A549 treated with AZD2906 at 1 μM for 4 hours (cell line): ENCODE data around the gene C6orf47. TPM values are rescaled to one million over a fixed set of nuclear protein-coding genes. Genes with fewer than 3 reads are reported as not detected.

Experiments used
- total RNA-seq: library from RNA; stranded (reverse); fragments of 200-300 nt; extraction: Qiagen RNA extraction; gene quantifications from 5 replicates; pipeline ENCODE4 v1.2.3, GENCODE V29; 2022

C6orf47 gene
- total RNA-seq = 11.3 to 12.4 TPM (median 11.9 TPM) in 5 replicates

GRCh38 chr6:31660381-31661261, at the start of gene C6orf47:
Gene C6orf47 (minus strand): TSS chr6:31660778. CDS start chr6:31659947, 831 bp downstream.

GRCh38 chr6:31706599-31706998, 46.0 kb upstream of the C6orf47 start, which contains the start of gene LY6G6F:
Gene LY6G6F (plus strand): TSS chr6:31706866. CDS start chr6:31706907, 41 bp downstream.

GRCh38 chr6:31702819-31703716, 42.5 kb upstream of the C6orf47 start, which contains the start of gene ABHD16A:
Gene ABHD16A (minus strand): TSS chr6:31703324. CDS start chr6:31703281, 43 bp downstream.

GRCh38 chr6:31680226-31681134, 19.9 kb upstream of the C6orf47 start, which contains the start of gene LY6G5C:
Gene LY6G5C (minus strand): TSS chr6:31681067. CDS start chr6:31680373, 694 bp downstream.

GRCh38 chr6:31669676-31670075, 9.1 kb upstream of the C6orf47 start, which contains the start of gene LY6G5B:
Gene LY6G5B (plus strand): TSS chr6:31669976. CDS start chr6:31670951, 975 bp downstream.

GRCh38 chr6:31665501-31666336, 5.1 kb upstream of the C6orf47 start, which contains the start of gene CSNK2B:
Gene CSNK2B (plus strand): TSS chr6:31666080. CDS start chr6:31666832, 752 bp downstream.

GRCh38 chr6:31664790-31665500, 4.4 kb upstream of the C6orf47 start, which contains the start of gene GPANK1:
Gene GPANK1 (minus strand): TSS chr6:31664997. CDS start chr6:31664478, 519 bp downstream.

GRCh38 chr6:31655349-31656237, 5.0 kb downstream of the C6orf47 start, which contains the start of gene APOM:
Gene APOM (plus strand): TSS chr6:31655894. CDS start chr6:31655967, 73 bp downstream.

GRCh38 chr6:31620586-31621319, 39.8 kb downstream of the C6orf47 start, which contains the start of gene PRRC2A:
Gene PRRC2A (plus strand): TSS chr6:31620715. CDS start chr6:31622790, 2,075 bp downstream.

GRCh38 chr6:31614684-31615578, 45.6 kb downstream of the C6orf47 start, which contains the start of gene AIF1:
Gene AIF1 (plus strand): TSS chr6:31615234. CDS start chr6:31615330, 96 bp downstream.

Other genes starting within 250 kb of the C6orf47 start
- gene MICB, start 162.6 kb downstream of the C6orf47 start, total RNA-seq = 5.8 to 6.5 TPM (median 6.2 TPM) in 5 replicates
- not detected in 5 replicates for gene MCCD1, start 131.8 kb downstream of the C6orf47 start, total RNA-seq
- gene DDX39B, start 118.8 kb downstream of the C6orf47 start, total RNA-seq = 340 to 418 TPM (median 347 TPM) in 5 replicates
- gene ATP6V1G2, start 114.2 kb downstream of the C6orf47 start, total RNA-seq = 0.62 to 1.1 TPM (median 0.93 TPM) in 5 replicates
- gene NFKBIL1, start 113.2 kb downstream of the C6orf47 start, total RNA-seq = 9.5 to 13.0 TPM (median 12.6 TPM) in 5 replicates
- gene LTA, start 88.5 kb downstream of the C6orf47 start, total RNA-seq = 0.07 to 0.23 TPM (median 0.08 TPM) in 3 of 5 replicates, not detected in the others
- 0.07 to 0.08 TPM in 2 of 5 replicates, not detected in the others for gene TNF, start 85.2 kb downstream of the C6orf47 start, total RNA-seq
- 0.12 to 0.49 TPM (median 0.14 TPM) in 4 of 5 replicates, not detected in the other for gene LTB, start 78.4 kb downstream of the C6orf47 start, total RNA-seq
- gene LST1, start 74.5 kb downstream of the C6orf47 start, total RNA-seq = 0.14 to 0.41 TPM (median 0.29 TPM) in 5 replicates
- gene NCR3, start 67.8 kb downstream of the C6orf47 start, total RNA-seq = not detected in 5 replicates
- gene AIF1, start 45.5 kb downstream of the C6orf47 start, total RNA-seq = not detected in 5 replicates
- 66.2 to 87.9 TPM (median 84.6 TPM) in 5 replicates for gene PRRC2A, start 40.1 kb downstream of the C6orf47 start, total RNA-seq
- gene BAG6, start 8.1 kb downstream of the C6orf47 start, total RNA-seq = 117 to 150 TPM (median 136 TPM) in 5 replicates
- gene APOM, start 4.9 kb downstream of the C6orf47 start, total RNA-seq = 2.9 to 3.7 TPM (median 3.1 TPM) in 5 replicates
- gene GPANK1, start 4.2 kb upstream of the C6orf47 start, total RNA-seq = 7.8 to 11.3 TPM (median 10.1 TPM) in 5 replicates
- 169 to 183 TPM (median 179 TPM) in 5 replicates for gene CSNK2B, start 5.3 kb upstream of the C6orf47 start, total RNA-seq
- 2.7 to 4.2 TPM (median 3.2 TPM) in 5 replicates for gene LY6G5B, start 9.2 kb upstream of the C6orf47 start, total RNA-seq
- 1.2 to 1.7 TPM (median 1.4 TPM) in 5 replicates for gene LY6G5C, start 20.3 kb upstream of the C6orf47 start, total RNA-seq
- 14.2 to 17.5 TPM (median 16.7 TPM) in 5 replicates for gene ABHD16A, start 42.5 kb upstream of the C6orf47 start, total RNA-seq
- gene LY6G6F, start 46.1 kb upstream of the C6orf47 start, total RNA-seq = not detected in 5 replicates
- not detected in 5 replicates for gene LY6G6D, start 54.6 kb upstream of the C6orf47 start, total RNA-seq
- 0.08 to 0.14 TPM (median 0.09 TPM) in 3 of 5 replicates, not detected in the others for gene LY6G6C, start 61.0 kb upstream of the C6orf47 start, total RNA-seq
- not detected in 5 replicates for gene MPIG6B, start 62.6 kb upstream of the C6orf47 start, total RNA-seq
- gene DDAH2, start 68.5 kb upstream of the C6orf47 start, total RNA-seq = 25.2 to 32.8 TPM (median 28.6 TPM) in 5 replicates
- gene CLIC1, start 75.8 kb upstream of the C6orf47 start, total RNA-seq = 467 to 486 TPM (median 475 TPM) in 5 replicates
- gene MSH5, start 79.2 kb upstream of the C6orf47 start, total RNA-seq = 10.5 to 14.8 TPM (median 11.7 TPM) in 5 replicates
- 1.6 to 4.2 TPM (median 3.1 TPM) in 5 replicates for gene SAPCD1, start 101.9 kb upstream of the C6orf47 start, total RNA-seq
- 1.3 to 1.9 TPM (median 1.5 TPM) in 5 replicates for gene VWA7, start 116.5 kb upstream of the C6orf47 start, total RNA-seq
- gene VARS1, start 135.0 kb upstream of the C6orf47 start, total RNA-seq = 49.3 to 54.8 TPM (median 53.0 TPM) in 5 replicates
- gene LSM2, start 146.2 kb upstream of the C6orf47 start, total RNA-seq = 43.6 to 61.8 TPM (median 59.8 TPM) in 5 replicates
- gene HSPA1L, start 154.5 kb upstream of the C6orf47 start, total RNA-seq = 1.2 to 1.7 TPM (median 1.4 TPM) in 5 replicates
- gene HSPA1A, start 154.8 kb upstream of the C6orf47 start, total RNA-seq = 132 to 240 TPM (median 186 TPM) in 5 replicates
- gene HSPA1B, start 167.0 kb upstream of the C6orf47 start, total RNA-seq = 94.0 to 169 TPM (median 135 TPM) in 5 replicates
- 24.3 to 33.7 TPM (median 27.9 TPM) in 5 replicates for gene NEU1, start 202.0 kb upstream of the C6orf47 start, total RNA-seq
- 0.05 TPM in 3 of 5 replicates, not detected in the others for gene SLC44A4, start 218.2 kb upstream of the C6orf47 start, total RNA-seq
- gene EHMT2, start 236.9 kb upstream of the C6orf47 start, total RNA-seq = 21.5 to 29.0 TPM (median 26.5 TPM) in 5 replicates
- 2.9 to 4.5 TPM (median 3.8 TPM) in 5 replicates for gene ZBTB12, start 241.3 kb upstream of the C6orf47 start, total RNA-seq